GM10847 (cell line): ENCODE measurements around the gene EVA1A.

ENCODE experiments used
- POLR2A ChIP-seq: IDR thresholded peaks from 2 replicates; pipeline ENCODE4 v1.6.1; 2011; ENCODE audit not compliant: insufficient read length; ENCODE audit errors: extremely low read depth

EVA1A gene

DNA sequence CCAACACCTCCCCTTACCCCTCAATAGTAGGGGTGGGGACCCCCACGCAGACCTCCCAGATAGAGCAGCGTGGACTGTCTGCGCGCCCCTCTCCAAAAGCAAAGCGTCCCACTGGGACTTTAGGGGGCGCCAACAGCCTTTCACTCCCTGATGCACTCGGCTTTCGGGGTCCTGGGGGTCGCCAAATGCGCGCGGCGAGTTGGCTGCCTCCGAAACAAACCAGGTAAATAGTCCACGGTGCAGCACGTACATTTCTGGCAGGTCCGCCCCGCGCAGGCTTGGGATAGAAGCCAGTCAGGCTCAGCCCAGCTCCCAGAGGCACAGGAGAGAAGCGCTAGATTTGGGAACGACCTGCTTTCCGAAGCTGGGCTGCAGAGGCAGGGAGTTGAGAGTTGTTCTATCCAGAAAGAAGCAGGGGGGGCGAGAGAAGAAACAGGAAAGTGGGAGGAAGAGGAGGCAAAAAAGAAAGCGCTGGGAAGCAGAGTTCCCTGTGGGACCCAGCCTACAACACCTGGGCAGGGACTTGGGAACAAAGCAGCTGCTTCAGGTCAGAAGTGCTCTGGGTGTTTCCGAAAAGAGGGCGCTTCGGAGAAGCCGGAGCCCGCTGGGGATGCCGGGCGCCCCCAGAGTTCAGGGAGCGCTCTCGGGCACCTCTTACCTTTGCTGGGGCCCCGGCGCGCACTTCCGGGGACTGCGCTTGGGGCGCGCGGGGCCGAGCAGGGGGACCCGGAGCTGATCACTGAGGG is 544 bp downstream of the EVA1A start:
- TF ChIP-seq POLR2A, result no peak

DNA sequence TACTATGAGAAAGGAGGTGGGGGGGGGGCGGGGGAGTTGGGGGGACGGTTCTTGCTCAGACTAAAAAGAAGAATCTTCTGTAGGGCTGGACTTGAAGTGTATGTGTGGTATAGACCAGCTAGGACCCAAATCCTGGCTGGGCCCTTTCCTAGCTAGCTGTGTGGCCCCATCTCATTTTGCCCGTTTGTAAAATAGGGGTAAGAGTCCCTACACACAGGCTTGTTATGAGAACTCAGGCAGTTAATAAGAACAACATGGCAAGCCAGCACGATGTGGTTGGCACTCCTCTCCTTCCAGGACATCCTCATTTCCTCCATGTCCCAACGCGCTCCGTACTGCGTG is 1.1 kb downstream of the EVA1A start:
- no peak for TF ChIP-seq POLR2A

GRCh38 chr2:75558786-75559679 is 1.7 kb downstream of the EVA1A start:
- TF ChIP-seq POLR2A, result no peak

- TF ChIP-seq POLR2A, result no peak
Observed at GRCh38 chr2:75558136-75558535, 2.6 kb downstream of the EVA1A start.

GRCh38 chr2:75557474-75558133 is 3.1 kb downstream of the EVA1A start:
- no peak for TF ChIP-seq POLR2A

GRCh38 chr2:75556679-75557366 is 3.9 kb downstream of the EVA1A start:
- no peak for TF ChIP-seq POLR2A

DNA sequence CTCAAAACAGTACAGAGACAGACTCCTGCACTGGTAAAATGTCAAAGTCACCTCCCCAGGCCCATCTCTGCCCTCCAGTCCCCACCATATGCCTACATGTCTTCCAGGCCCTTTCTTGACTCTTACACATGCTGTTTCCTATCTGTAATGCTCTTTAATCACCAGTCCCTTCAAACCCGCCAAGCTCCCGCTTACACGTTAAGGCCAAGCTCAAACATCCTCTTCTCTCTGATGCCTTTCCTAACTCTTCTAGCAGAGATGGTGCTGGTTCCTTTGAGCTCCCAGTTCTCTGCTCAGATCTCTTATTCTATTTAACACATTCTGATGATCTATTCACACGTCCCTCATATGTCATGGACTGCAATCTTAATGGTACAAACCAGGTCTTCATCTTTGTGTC is 5.0 kb downstream of the EVA1A start:
- no peak for TF ChIP-seq POLR2A

DNA sequence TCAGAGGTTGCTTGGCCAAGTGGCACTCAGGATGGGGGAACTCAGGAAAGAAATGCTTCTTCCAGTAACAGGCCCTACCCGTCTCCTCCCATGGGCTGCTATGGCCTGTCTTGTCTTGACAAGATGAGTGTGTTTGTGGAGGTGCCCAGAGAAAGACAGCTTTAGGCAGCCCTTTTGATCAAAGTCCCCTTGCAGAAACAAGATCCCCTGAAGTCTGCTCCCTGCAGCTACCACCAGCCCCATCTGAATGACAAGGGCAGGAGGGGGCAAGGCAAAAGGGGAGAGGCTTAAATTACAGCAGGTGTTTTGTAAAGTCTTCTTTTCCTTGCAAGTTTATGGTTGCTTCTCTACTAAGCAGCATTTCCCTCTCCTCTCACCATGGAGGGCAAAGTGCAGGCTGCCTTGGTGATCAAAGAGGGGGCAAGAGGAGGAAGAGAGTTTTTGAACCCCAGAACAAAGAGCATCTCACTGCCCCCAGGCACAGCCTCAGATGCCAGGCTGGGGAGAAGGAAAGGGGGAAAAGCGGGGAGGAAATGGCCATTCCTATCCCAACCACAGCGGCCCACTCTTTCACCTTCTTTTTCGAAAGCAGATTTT is 6.7 kb downstream of the EVA1A start:
- no peak for TF ChIP-seq POLR2A

GRCh38 chr2:75552222-75552621 is 8.5 kb downstream of the EVA1A start:
- TF ChIP-seq POLR2A, result no peak

DNA sequence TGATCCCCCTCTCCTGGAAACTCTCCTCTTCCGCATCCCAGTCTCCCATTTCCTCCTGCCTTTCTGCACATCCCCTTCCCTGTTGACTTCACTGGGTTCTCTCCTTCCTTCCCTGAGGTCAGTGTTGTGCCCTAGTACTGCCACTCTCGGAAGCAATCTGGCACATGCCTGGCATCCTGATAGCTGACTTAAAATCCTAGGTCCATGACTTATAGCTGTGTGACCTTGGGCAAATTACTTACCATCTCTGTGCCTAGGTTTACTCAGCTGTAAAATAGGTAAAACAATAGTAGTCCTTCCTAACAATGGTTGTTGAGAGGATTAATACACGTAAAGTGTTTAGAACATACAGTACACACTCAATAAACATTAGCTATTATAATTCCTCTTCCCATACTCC is 9.3 kb downstream of the EVA1A start:
- TF ChIP-seq POLR2A, result no peak

GRCh38 chr2:75549401-75550253 is 11.1 kb downstream of the EVA1A start:
- no peak for TF ChIP-seq POLR2A

- TF ChIP-seq POLR2A, result no peak
Observed at GRCh38 chr2:75548036-75548573, 12.6 kb downstream of the EVA1A start.

DNA sequence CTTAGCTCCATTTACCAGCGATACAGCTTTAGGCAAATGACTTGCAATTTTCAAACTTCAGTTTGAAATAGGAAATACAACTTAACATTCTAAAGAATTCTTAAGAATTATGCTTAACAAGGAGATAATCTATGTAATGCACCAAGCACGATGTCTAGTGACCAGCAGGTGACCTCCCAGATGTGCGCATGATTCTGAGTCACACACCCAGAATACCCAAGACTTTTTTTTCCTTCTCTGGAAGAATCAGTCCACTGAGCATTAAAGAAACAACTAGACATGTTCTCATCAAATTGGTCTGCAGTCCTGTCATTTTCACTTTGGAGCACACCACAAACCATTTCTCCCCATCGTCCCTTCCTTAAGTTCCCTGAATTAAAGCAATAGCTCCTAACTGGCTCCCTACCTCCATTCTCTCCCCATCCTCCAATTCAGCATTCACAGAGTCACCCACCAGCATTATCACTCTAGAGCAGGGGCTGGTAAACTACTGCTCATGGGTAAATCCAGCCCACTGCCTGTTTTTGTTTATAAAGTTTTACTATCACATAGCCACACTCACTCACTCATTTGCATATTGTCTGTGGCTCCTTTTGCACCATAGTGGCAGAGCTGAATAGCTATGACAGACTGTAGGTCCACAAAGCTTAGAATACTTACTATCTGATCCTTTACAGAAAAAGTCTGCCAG is 13.2 kb downstream of the EVA1A start:
- TF ChIP-seq POLR2A, result no peak
